Osteoblast (primary cell): ENCODE measurements around the gene DPM3. TPM values are rescaled to one million over a fixed set of nuclear protein-coding genes. Genes with fewer than 3 reads are reported as not detected.
A peak's percentile ranks its signal among the peaks of the same experiment; 100 is the strongest.

Source experiments
- DNase-seq: peaks from one replicate; pipeline ENCODE4 v3.0.0; 2011; ENCODE audit warnings: low spot score, mixed read lengths; ENCODE audit not compliant: insufficient read length; ENCODE audit errors: missing footprints
- H2AFZ ChIP-seq: 2 replicates; pipeline ENCODE4 v1.6.0; 2011; ENCODE audit warnings: mild to moderate bottlenecking, low read length
- H3K27ac ChIP-seq: 2 replicates; pipeline ENCODE4 v1.5.1; 2011; ENCODE audit warnings: mild to moderate bottlenecking, low read depth, low read length, moderate library complexity
- H3K27me3 ChIP-seq: 2 replicates; pipeline ENCODE4 v1.6.0; 2012; ENCODE audit warnings: mild to moderate bottlenecking, control low read depth, inconsistent platforms, low read length, moderate library complexity; ENCODE audit not compliant: insufficient read depth
- H3K36me3 ChIP-seq: 2 replicates; pipeline ENCODE4 v1.5.1; 2011; ENCODE audit warnings: mild to moderate bottlenecking, low read length, control low read depth, moderate library complexity; ENCODE audit not compliant: insufficient read depth
- H3K4me1 ChIP-seq: 2 replicates; pipeline ENCODE4 v1.5.1; 2011; ENCODE audit warnings: mild to moderate bottlenecking, low read length, control low read depth, moderate library complexity; ENCODE audit not compliant: insufficient read depth
- H3K4me2 ChIP-seq: 2 replicates; pipeline ENCODE4 v1.6.0; 2011; ENCODE audit warnings: mild to moderate bottlenecking, low read length; ENCODE audit not compliant: insufficient read depth
- H3K4me3 ChIP-seq: fragments of 200-600 bp; sonication (generic); 3 replicates; pipeline ENCODE4 v1.5.1; 2012; ENCODE audit warnings: mild to moderate bottlenecking, low read length, inconsistent platforms; ENCODE audit not compliant: insufficient read depth
- H3K79me2 ChIP-seq: 2 replicates; pipeline ENCODE4 v1.6.0; 2012; ENCODE audit warnings: mild to moderate bottlenecking, low read length, control low read depth, inconsistent platforms; ENCODE audit not compliant: insufficient read depth
- H3K9me3 ChIP-seq: 2 replicates; pipeline ENCODE4 v1.5.1; 2011; ENCODE audit warnings: low read depth, low read length, control low read depth
- H4K20me1 ChIP-seq: 2 replicates; pipeline ENCODE4 v1.6.0; 2012; ENCODE audit warnings: mild to moderate bottlenecking, low read length, control low read depth; ENCODE audit not compliant: insufficient read depth
- total RNA-seq: library from RNA; depleted of rRNA; stranded (reverse); fragments of >200 nt; gene quantifications from 2 replicates; pipeline ENCODE4 v1.2.3, GENCODE V29; 2012
- TF ChIP-seq, protein P1 (sequence below): IDR thresholded peaks from 2 replicates; pipeline ENCODE4 v1.5.1; 2011; ENCODE audit warnings: mild to moderate bottlenecking, low read depth, low read length, moderate library complexity; ENCODE audit errors: extremely low read depth

Gene DPM3
- total RNA-seq, 1 donor = 34.4 TPM

DNA sequence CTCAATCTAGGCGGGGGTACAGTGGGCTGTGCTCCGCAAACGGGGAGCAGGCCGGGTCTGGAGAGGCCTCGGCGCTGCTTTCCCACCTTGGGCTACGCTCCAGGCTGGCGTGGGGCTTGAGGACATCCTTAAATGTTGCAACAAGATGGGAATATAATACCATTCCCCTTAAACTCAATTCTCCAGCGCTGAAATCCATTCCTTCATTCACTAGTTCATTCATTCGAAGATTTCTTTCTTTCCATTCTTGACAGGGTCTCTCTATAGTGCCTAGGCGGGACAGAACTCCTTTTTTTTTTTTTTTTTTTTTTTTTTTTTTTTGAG is 261 bp upstream of the DPM3 start:
- H3K27ac ChIP-seq = peak overlapping the region; percentile 85
- peaks cover 9% of the 10 kb centered on the region for H3K36me3 ChIP-seq
- H3K9me3 ChIP-seq = no peaks in the 10 kb centered on the region
- peak overlapping the region; percentile 89 for H3K4me3 ChIP-seq
- no peaks in the 10 kb centered on the region for H4K20me1 ChIP-seq
- no peaks in the 10 kb centered on the region for H3K27me3 ChIP-seq
- peaks cover 14% of the 10 kb centered on the region for H3K4me1 ChIP-seq
- peak overlapping the region; percentile 94 for H2AFZ ChIP-seq
- peaks cover 34% of the 10 kb centered on the region for H3K79me2 ChIP-seq
- DNase-seq = no peak
- peak overlapping the region; percentile 79 for H3K4me2 ChIP-seq
- TF ChIP-seq, protein P1, sequence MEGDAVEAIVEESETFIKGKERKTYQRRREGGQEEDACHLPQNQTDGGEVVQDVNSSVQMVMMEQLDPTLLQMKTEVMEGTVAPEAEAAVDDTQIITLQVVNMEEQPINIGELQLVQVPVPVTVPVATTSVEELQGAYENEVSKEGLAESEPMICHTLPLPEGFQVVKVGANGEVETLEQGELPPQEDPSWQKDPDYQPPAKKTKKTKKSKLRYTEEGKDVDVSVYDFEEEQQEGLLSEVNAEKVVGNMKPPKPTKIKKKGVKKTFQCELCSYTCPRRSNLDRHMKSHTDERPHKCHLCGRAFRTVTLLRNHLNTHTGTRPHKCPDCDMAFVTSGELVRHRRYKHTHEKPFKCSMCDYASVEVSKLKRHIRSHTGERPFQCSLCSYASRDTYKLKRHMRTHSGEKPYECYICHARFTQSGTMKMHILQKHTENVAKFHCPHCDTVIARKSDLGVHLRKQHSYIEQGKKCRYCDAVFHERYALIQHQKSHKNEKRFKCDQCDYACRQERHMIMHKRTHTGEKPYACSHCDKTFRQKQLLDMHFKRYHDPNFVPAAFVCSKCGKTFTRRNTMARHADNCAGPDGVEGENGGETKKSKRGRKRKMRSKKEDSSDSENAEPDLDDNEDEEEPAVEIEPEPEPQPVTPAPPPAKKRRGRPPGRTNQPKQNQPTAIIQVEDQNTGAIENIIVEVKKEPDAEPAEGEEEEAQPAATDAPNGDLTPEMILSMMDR = no peak

DNA sequence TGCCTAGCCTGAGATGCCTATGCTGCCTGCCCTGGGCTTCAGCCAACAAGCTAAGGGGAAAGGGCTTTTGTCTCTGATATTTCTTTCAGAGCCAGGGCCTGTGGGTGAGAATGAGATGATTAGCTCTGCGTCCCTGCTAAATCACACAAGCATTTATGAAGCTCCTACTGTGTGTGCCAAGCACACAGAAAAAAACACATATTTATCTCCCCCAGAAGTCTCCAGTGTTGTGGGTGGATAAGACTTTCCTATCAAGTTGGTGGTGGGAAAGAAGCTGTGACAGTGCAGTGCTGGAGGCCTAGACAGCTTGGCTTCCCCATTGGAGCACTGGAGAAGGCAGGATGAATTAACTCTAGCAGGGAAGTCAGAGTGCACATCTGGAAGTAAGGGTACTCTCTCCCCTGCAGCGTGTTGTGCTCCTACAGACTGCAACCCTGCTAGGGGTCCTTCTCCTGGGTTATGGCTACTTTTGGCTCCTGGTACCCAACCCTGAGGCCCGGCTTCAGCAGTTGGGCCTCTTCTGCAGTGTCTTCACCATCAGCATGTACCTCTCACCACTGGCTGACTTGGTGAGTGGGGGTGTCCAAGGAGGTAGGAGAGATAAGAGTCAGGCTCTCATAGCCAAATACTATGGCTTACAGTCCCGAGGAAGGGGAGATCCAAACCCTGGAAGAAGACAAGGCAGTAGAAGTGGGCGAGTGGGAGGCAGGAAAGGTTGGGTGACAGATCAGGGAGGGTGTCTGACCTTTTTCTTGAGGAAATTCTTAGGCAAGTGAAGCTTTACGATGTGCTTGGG is 3.0 kb downstream of the DPM3 start:
- H3K4me3 ChIP-seq = peak overlapping the region; percentile 77
- H3K27ac ChIP-seq = peak overlapping the region; percentile 97
- TF ChIP-seq, protein P1 = no peak

GRCh38 chr1:155136748-155137147 is 3.6 kb downstream of the DPM3 start:
- Histone ChIP-seq H4K20me1 (no peaks in the 10 kb centered on the region), H3K9me3 (no peaks in the 10 kb centered on the region), H3K27me3 (no peaks in the 10 kb centered on the region), H2AFZ (no peak overlapping the region), H3K27ac (peak overlapping the region; percentile 97), H3K4me2 (peak overlapping the region; percentile 84), H3K4me3 (peak overlapping the region; percentile 77), H3K36me3 (peaks cover 9% of the 10 kb centered on the region), H3K79me2 (peaks cover 34% of the 10 kb centered on the region), H3K4me1 (peaks cover 24% of the 10 kb centered on the region)
- TF ChIP-seq, protein P1 = no peak
- DNase-seq = no peak

More for the DNA sequence above, 3.0 kb downstream of the DPM3 start:
- peaks cover 34% of the 10 kb centered on the region for H3K79me2 ChIP-seq
- peak overlapping the region; percentile 84 for H3K4me2 ChIP-seq
- H3K27me3 ChIP-seq = no peaks in the 10 kb centered on the region
- DNase-seq = peak; percentile 74
- H2AFZ ChIP-seq = no peak overlapping the region
- peaks cover 24% of the 10 kb centered on the region for H3K4me1 ChIP-seq
- no peaks in the 10 kb centered on the region for H4K20me1 ChIP-seq
- H3K36me3 ChIP-seq = peaks cover 9% of the 10 kb centered on the region
- no peaks in the 10 kb centered on the region for H3K9me3 ChIP-seq

- H3K9me3 ChIP-seq = no peaks in the 10 kb centered on the region
- peaks cover 3% of the 10 kb centered on the region for H3K27me3 ChIP-seq
- peak within 1 kb of the TSS; percentile 97 for H3K27ac ChIP-seq
- peaks cover 34% of the 10 kb centered on the region for H3K79me2 ChIP-seq
- H4K20me1 ChIP-seq = no peaks in the 10 kb centered on the region
- peak within 1 kb of the TSS; percentile 83 for H2AFZ ChIP-seq
- TF ChIP-seq, protein P1 = no peak
- H3K4me2 ChIP-seq = peak within 1 kb of the TSS; percentile 84
- peaks cover 9% of the 10 kb centered on the region for H3K36me3 ChIP-seq
- peak; percentile 98 for DNase-seq
- peak within 1 kb of the TSS; percentile 77 for H3K4me3 ChIP-seq
- peaks cover 22% of the 10 kb centered on the region for H3K4me1 ChIP-seq
These were observed 4.8 kb downstream of the DPM3 start, which contains the start of gene SLC50A1 for GRCh38 chr1:155135415-155136028. Gene SLC50A1, plus strand, starts transcription at chr1:155135852. Its CDS starts 60 bp downstream, at chr1:155135912.
